Spinal cord (tissue), 10 donors: ENCODE measurements around the gene EMC9. TPM values are rescaled to one million over a fixed set of nuclear protein-coding genes. Genes with fewer than 3 reads are reported as not detected.

Source experiments
- DNase-seq, 6 donors: peaks; one replicate each; pipeline versions ENCODE4 v3.0.0 to v3.0.0-alpha.2; 2013 to 2015; ENCODE audit warnings: low spot score in 6 of 6, low read depth in 4 of 6
- H3K27ac ChIP-seq: one replicate; pipeline ENCODE4 v1.5.1; 2013; ENCODE audit warnings: low read depth, low read length, control low read depth
- H3K27me3 ChIP-seq: one replicate; pipeline ENCODE4 v1.6.1; 2013; ENCODE audit warnings: low read length; ENCODE audit not compliant: control insufficient read depth, insufficient read depth
- H3K36me3 ChIP-seq: one replicate; pipeline ENCODE4 v1.6.1; 2013; ENCODE audit warnings: low read length; ENCODE audit not compliant: control insufficient read depth, insufficient read depth
- H3K4me1 ChIP-seq: one replicate; pipeline ENCODE4 v1.6.1; 2013; ENCODE audit warnings: low read length; ENCODE audit not compliant: control insufficient read depth, insufficient read depth
- H3K4me3 ChIP-seq: one replicate; pipeline ENCODE4 v1.5.1; 2013; ENCODE audit warnings: low read depth, low read length, control low read depth
- H3K9me3 ChIP-seq: one replicate; pipeline ENCODE4 v1.6.1; 2013; ENCODE audit warnings: low read length; ENCODE audit not compliant: control insufficient read depth, insufficient read depth
- WGBS: methylation state at CpG from one replicate; pipeline ENCODE4 v1.1.5; 2013; ENCODE audit warnings: missing lambda C conversion rate; ENCODE audit not compliant: insufficient coverage; 5-methylcytosine and 5-hydroxymethylcytosine counted together
- polyA plus RNA-seq, 2 donors: library from polyadenylated mRNA; unstranded; fragments of 120-200 nt; gene quantifications; one replicate each; pipeline ENCODE4 v1.2.1, GENCODE V29; 2013; ENCODE audit not compliant: insufficient read length in 2 of 2
- total RNA-seq, 2 donors: library from RNA; depleted of rRNA in 1 of 2; stranded (reverse); fragments of 120-200 nt in 1 of 2; fragments of >200 nt in 1 of 2; gene quantifications; one replicate each; pipeline versions ENCODE4 v1.2.3 to v1.2.4, GENCODE V29; 2013 to 2014
- donor health status: healthy.

EMC9 gene
- total and polyA plus RNA-seq, 4 donors = 11.0 to 37.2 (median 25.6) TPM

- Histone ChIP-seq H3K27ac (no peak overlapping the region), H3K36me3 (peaks cover 51% of the 10 kb centered on the region), H3K4me3 (no peak overlapping the region), H3K4me1 (no peaks in the 10 kb centered on the region), H3K27me3 (no peaks in the 10 kb centered on the region), H3K9me3 (no peaks in the 10 kb centered on the region)
- 91% methylated on average over 7 of the region's 8 CpGs for WGBS
- no peak for DNase-seq
Measured at GRCh38 chr14:24122898-24123297, 18.5 kb downstream of the EMC9 start.

GRCh38 chr14:24122416-24122815, 19.0 kb downstream of the EMC9 start:
- H3K9me3 ChIP-seq = no peaks in the 10 kb centered on the region
- no peaks in the 10 kb centered on the region for H3K4me1 ChIP-seq
- H3K36me3 ChIP-seq = peaks cover 51% of the 10 kb centered on the region
- no peaks in the 10 kb centered on the region for H3K27me3 ChIP-seq
- H3K4me3 ChIP-seq = no peak overlapping the region
- no CpG with 5 or more reads among the region's 4 CpGs for WGBS
- no peak overlapping the region for H3K27ac ChIP-seq
- no peak for DNase-seq

- Histone ChIP-seq H3K27me3 (no peaks in the 10 kb centered on the region), H3K4me3 (no peak overlapping the region), H3K27ac (no peak overlapping the region), H3K36me3 (peaks cover 55% of the 10 kb centered on the region), H3K9me3 (no peaks in the 10 kb centered on the region), H3K4me1 (peaks cover 2% of the 10 kb centered on the region)
- 100% methylated on average over 6 of the region's 8 CpGs for WGBS
- DNase-seq = no peak
Measured at GRCh38 chr14:24121210-24121609, 20.2 kb downstream of the EMC9 start.

- DNase-seq = no peak
- Histone ChIP-seq H3K27ac (no peak overlapping the region), H3K36me3 (peaks cover 55% of the 10 kb centered on the region), H3K4me3 (no peak overlapping the region), H3K9me3 (no peaks in the 10 kb centered on the region), H3K4me1 (peaks cover 10% of the 10 kb centered on the region), H3K27me3 (no peaks in the 10 kb centered on the region)
- WGBS = 100% methylated on average over 4 of the region's 6 CpGs
Measured at GRCh38 chr14:24119691-24120090, 21.7 kb downstream of the EMC9 start.

- H3K27me3 ChIP-seq = no peaks in the 10 kb centered on the region
- DNase-seq = no peak
- H3K4me3 ChIP-seq = no peak overlapping the region
- no peak overlapping the region for H3K27ac ChIP-seq
- peaks cover 14% of the 10 kb centered on the region for H3K4me1 ChIP-seq
- H3K36me3 ChIP-seq = peaks cover 43% of the 10 kb centered on the region
- H3K9me3 ChIP-seq = no peaks in the 10 kb centered on the region
- WGBS = 96% methylated on average over 5 of the region's 6 CpGs
Measured at GRCh38 chr14:24117179-24117578, 24.2 kb downstream of the EMC9 start.

GRCh38 chr14:24116128-24116814, 25.1 kb downstream of the EMC9 start:
- peaks cover 33% of the 10 kb centered on the region for H3K36me3 ChIP-seq
- no peak overlapping the region for H3K4me3 ChIP-seq
- no peaks in the 10 kb centered on the region for H3K9me3 ChIP-seq
- H3K27ac ChIP-seq = no peak overlapping the region
- WGBS = 96% methylated on average over 3 of the region's 6 CpGs
- no peak for DNase-seq
- H3K27me3 ChIP-seq = no peaks in the 10 kb centered on the region
- H3K4me1 ChIP-seq = peaks cover 14% of the 10 kb centered on the region

- H3K4me3 ChIP-seq = peak overlapping the region; percentile 93
- H3K4me1 ChIP-seq = peaks cover 14% of the 10 kb centered on the region
- H3K36me3 ChIP-seq = peaks cover 26% of the 10 kb centered on the region
- 0% methylated on average over 13 of the region's 14 CpGs for WGBS
- H3K9me3 ChIP-seq = no peaks in the 10 kb centered on the region
- no peak for DNase-seq
- peak overlapping the region; percentile 100 for H3K27ac ChIP-seq
- no peaks in the 10 kb centered on the region for H3K27me3 ChIP-seq
Measured at GRCh38 chr14:24115422-24116127, 25.8 kb downstream of the EMC9 start.

- Histone ChIP-seq H3K27me3 (no peaks in the 10 kb centered on the region), H3K27ac (peak within 1 kb of the TSS; percentile 100), H3K36me3 (peaks cover 18% of the 10 kb centered on the region), H3K4me3 (peak within 1 kb of the TSS; percentile 93), H3K9me3 (no peaks in the 10 kb centered on the region), H3K4me1 (peaks cover 14% of the 10 kb centered on the region)
- WGBS = under 1% methylated on average over 47 of the region's 65 CpGs
- peak; percentile 98 to 100 (median 99) for DNase-seq
Measured at GRCh38 chr14:24114532-24115421, 26.6 kb downstream of the EMC9 start, which contains the start of the genes DCAF11 and NRL. Gene DCAF11, plus strand, starts transcription at chr14:24114777. Its CDS starts 818 bp downstream, at chr14:24115595. Gene NRL, minus strand, starts transcription at chr14:24114949. Its CDS starts 32,101 bp downstream, at chr14:24082848.

- H3K9me3 ChIP-seq = no peaks in the 10 kb centered on the region
- no peaks in the 10 kb centered on the region for H3K27me3 ChIP-seq
- 0% methylated on average over 42 of the region's 42 CpGs for WGBS
- H3K36me3 ChIP-seq = peaks cover 10% of the 10 kb centered on the region
- DNase-seq = peak in 5 of 6 donors; percentile 64 to 96 (median 81)
- H3K4me1 ChIP-seq = peaks cover 14% of the 10 kb centered on the region
- H3K4me3 ChIP-seq = peak overlapping the region; percentile 93
- peak overlapping the region; percentile 100 for H3K27ac ChIP-seq
Measured at GRCh38 chr14:24113801-24114531, 27.4 kb downstream of the EMC9 start.
